GM21786 (cell line): ENCODE measurements around the gene TBCC.
A peak's percentile ranks its signal among the peaks of the same experiment; 100 is the strongest.

Experiments used
- ATAC-seq: cut with Tn5 transposase; IDR thresholded peaks from one replicate; pipeline ENCODE4 v1.9.1; 2021; ENCODE audit not compliant: unreplicated experiment

The TBCC gene

DNA sequence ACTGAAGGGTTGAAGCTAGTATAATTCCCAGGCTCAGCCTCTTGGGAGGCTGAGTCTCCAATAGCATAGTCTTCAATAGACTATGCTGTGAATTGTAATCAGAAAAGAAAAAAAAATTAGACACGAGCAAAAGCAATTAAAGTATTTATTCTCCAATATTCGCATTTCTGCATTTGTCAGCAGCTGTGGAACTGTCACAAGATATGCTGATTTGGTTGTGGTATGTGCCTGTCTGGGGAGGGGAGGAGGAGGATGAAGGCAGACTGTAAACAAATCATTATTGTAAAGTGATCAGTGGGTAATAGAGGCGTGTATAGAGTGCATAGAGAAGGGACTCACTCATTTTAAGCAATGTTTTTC lies 25.8 kb upstream of the TBCC start:
- no peak for ATAC-seq

DNA sequence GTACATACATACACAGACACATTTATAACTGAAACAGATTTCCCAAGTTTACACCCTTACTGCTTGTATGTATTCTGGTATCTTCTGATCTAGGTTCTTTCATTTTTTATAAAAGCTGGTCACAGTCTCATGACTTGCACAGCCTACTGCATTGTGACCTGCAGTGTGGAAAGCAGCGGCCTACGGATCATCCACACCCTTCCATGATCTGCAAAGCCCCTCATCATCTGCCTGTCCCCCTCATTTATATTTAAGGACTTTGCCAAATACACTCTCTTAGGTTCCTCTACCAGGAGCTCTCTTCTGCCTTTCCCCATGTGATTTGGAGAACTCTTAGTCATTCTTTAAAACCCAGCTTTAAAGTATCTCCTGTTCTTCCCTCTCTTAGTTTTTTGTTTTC lies 23.9 kb upstream of the TBCC start:
- ATAC-seq, result no peak

DNA sequence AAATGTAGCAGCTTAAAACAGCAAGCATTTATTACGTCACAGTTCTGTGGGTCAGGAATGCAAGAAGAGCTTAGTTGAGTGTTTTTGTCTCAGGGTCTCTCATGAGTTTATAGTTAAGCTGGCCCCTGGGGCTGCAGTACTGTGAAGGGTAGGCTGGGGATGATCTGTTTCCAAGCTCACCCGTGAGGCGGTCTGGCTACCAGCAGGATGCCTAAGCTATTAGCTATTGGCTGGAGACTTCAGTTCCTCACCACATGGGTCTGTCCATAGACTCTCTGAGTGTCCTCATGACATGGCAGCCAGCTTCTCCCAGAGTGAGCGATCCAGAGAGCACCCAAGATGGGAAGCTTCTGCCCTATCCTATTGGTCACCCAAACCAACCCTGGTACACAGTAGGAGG lies 23.1 kb upstream of the TBCC start:
- no peak for ATAC-seq

DNA sequence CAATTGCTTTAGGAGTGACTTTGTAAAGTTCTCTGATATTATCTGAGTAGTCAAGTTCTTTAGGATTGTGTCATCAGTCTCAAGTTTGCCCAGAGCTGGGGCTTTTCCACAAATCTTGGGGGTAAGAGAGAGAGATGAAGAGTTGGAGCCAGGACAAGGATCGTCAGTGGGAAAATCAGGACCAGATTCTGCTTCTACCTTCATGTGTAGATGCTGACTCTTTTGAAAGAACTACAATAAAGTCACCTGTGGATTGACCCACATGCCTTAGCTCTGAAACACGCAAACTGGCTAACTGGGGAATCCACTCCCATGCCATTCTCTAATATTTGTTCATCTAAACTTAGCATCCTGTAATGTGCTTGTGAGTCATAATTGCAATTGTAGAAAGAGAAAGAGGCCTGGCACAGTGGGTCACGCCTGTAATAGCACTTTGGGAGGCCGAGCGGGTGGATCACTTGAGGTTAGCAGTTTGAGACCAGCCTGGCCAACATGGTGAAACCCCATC lies 20.3 kb upstream of the TBCC start:
- ATAC-seq, result no peak

DNA sequence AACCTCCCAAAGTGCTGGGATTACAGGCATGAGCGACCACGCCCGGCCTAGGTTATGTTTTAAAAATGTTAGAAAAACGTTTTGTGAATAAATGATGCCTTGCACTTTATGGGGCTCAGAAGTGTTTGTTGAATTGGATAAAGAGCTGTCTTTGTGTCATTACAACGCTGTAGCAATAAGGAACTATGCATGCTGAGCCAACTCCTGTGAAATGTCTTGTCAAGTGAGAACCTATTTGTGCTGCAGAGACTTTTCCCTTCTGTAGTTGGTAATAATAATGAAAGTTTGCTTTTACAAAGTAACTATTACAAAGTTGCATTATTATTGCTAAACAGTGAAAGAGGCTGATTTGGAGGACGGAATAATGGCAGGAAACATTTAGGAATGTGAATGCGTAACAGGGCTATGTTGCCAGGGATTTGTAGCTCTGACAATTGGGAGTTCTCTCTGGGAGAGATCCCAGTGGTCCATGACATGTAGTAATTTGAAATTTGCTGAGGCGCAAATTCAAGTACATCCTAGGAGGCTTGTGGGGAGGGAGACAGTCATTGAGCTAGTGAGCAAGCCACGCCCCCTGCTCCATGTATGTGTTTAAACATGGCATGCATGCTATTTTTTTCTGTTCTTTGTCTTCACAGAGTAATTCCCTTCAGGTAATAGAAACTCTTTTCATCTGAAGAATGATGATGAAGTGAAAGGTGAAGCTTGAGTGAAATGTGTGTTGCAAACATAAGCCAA lies 19.2 kb upstream of the TBCC start:
- no peak for ATAC-seq

DNA sequence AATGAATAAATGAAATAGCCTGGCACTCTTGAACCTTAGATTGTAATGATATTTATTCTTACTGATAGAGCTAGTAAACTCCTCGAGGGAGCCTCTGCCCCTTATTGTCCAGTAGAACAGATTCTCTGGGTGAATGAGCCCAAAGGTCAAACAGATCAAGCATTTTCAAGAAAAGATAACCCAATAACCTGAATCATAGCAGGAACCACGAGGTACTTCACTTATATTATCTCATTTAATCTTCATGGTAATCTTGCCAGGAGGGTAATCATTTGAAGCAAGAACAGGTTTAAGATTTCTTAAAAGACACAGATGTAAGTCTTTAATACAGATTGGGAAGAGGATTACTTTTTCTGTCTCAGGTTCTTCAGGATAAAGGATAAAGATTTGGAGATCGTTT lies 17.0 kb upstream of the TBCC start:
- no peak for ATAC-seq

DNA sequence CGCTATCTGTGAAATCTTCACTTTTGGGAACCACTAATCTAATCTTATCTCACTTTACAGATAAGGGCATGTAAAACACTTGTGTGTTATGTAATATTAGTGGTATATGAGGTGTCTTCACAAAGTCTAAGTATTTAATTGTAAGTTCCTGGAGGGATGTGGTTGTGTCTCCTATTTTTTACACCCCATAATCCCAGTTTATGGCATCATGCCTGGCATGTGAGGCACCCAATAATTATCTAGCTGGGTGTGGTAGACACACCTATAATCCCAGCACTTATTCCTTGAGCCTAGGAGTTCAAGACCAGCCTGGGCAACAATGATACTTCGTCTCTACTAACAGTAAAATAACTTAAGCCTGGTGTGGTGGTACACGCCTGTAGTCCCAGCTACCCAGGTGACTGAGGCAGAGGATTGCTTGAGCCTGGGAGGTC lies 16.5 kb upstream of the TBCC start:
- ATAC-seq, result no peak

DNA sequence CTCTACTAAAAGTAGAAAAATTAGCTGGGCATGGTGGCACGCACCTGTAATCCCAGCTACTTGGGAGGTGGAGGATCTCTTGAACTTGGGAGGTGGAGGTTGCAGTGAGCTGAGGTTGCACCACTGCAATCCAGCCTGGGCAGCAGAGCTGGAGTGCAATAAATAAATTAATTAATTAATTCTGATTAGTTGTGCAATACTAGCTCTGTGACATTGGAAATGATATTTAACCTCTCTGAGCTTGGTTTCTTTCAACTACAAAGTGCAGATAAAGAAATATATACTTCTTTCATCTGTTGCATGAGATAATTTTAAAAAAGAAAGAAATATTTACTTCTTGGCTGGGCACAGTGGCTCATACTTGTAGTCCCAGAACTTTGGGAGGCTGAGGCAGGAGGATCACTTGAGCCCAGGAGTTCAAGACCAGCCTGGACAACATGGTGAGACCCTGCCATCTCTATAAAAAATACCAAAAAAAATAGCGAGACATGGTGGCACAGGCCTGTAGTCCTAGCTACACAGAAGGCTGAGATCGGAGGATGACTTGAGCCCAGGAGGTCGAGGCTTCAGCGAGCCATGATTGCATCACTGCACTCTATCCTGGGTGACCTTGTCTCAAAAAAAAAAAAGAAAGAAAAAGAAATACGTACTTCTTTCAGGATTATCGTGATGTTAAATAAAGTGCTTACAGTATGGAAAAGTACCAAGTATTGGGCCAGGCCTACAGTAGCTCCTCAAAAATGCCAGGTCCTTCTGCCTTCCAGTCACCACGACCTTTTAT lies 15.6 kb upstream of the TBCC start:
- ATAC-seq, result no peak

DNA sequence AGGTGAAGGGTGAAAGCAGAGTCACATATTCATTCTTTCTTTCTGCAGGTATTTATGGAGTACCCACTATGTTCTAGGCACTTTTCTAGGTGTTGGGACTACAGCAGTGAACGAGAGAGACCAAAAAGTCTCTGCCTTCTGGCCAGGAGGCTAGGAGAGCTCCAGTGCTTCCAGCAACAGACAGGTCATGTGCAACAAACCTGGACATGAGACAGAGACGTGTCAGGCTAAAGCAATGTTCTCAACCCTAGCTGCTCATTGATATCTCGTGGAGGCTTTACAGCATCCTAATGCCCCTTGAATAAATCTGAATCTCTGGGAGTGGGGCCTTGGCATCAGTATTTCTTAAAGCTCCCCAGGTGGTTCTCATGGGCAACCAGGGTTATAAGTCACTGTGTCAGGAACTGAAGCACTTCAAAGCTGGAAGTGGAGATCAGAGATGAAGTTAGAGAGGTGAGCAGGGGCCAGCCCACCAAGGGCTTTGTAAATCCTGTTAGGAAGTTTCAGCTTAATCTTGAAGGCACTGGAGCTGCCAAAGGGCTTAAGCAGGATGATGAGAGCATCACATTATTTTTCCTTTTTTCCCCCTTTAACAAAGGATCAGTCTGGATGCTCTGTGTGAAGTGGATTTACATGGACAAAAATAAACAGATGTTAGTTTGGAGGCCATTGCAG lies 13.0 kb upstream of the TBCC start:
- no peak for ATAC-seq

DNA sequence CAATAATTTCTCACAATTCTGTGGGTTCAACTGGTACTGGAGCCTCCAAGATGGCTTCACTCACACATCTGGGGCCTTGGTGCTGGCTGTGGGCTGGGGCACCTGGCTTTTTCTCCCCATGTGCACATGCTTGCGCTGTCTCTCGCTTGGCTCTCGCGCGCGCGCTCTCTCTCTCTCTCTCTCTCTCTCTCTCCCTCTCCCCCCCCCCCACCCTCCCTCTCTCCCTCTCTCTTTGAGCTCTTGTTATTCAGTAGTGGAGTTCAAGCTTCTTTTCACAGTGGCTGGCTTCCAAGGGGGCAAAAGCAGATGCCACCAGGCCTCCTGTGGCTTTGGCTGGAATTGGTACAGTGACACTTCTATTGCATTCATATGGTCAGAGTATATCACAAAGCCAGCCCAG lies 10.8 kb upstream of the TBCC start:
- no peak for ATAC-seq

DNA sequence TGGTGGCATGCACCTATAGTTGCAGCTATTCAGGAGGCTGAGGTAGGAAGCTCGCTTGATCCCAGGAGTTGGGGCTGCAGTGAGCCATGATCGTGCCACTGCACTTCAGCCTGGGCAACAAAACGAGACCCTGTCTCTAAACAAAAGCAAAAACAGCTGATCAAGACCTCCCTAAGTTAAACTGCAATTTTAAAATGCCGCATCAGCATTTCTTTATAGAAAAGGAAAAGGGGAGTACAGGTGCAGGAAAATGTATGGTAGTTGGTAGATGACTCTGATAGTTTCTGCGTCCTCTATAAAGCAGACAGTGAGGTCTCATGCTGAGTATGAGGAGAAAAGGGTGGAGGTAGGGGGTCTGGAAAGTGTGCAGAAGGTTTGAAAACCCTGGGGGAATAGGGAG lies 8.9 kb upstream of the TBCC start:
- no peak for ATAC-seq

DNA sequence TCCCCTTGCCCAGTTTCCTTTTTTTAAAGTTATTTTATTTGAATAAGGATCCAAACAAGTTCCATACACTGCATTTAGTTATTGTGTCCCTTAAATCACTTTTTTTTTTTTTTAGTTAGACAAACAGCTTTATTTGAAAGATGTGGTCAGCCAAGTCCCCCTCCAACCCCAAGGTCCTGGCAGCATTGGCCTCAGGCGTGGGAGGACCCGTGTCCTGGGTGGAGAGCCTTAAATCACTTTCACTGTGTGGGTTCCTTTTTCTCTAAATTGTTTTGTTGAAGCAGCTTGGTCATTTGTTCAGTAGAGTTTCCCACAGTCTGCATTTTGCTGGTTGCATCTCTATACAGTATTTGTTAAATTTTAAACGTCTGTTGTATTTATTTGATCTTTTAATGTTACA lies 5.2 kb upstream of the TBCC start:
- no peak for ATAC-seq

DNA sequence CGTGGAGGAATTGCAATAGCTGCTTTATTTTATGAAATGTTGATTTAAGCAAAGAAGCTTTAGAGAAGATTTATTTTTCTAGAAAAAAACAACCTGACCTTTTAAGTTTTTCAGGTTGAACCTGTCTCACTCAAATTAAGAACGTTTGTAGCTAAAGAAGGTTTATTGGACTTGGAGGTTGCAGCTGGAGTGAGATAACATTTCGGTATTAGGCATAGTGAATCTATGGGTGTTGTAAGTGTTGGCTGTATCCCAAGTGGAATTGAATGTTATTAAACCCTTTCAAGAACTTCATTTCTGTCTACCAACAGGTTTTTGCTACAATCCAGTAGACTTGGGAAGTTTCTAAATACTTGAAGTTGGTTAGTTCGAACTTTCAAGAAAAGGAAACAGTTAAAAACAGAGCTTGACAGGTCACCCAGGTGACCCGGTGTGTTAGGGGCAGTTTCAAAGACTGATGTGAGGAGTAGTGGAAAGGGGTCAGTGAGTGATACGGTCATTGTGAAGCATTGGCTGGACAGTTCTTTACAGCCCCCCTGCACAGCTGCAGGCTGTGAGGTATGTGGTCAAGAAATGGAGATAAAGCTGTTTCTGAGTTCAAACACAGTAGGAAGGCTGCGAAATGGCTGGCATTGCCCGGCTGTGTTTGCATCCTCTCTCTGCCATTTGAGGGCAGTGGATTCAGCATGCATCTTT lies 2.4 kb upstream of the TBCC start:
- ATAC-seq, result no peak

DNA sequence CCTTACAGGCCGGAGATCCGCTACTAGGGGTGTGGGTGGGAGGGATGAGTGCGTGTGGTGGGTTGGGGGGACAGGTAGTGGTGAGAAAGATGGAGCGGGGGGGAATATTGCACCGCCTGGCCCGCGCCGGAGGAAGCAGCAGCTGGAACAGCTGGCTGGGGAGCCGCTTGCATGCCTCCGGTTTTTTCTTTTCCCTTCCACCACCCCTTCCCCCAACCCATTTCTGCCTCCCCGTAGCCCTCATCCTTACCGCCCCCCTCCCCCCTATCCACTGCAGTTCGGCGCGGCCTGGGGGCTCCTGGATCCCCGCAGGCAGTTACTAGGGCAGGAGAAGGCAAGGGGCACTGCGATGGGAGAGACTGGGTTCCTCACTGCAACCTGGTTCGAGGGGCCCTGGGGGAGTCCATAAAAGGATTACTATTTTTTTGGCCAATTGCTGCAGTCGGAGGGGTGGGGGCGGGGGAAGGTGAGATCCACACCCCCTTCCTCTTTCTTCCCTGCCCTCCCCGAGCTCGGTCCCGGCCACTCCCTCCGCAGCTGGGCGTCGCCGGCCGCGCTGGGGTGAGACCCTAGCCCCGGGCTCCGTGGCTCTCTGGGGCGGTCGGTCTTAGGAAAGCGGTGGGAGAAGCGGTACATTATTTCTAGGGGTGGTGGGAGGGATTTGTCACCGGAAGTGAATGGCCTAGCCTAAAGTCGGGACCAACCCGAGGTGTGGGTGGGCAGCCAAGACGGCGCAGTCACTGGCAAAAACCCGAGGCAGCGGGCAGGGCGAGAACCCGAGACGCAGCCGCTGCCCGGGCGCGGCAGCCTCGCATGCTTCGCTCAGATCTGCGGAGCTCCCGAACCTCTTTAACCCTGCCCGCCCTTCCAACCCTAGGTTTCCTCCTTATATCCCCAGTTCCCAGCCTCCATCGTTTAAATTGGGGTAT lies 824 bp upstream of the TBCC start:
- peak; percentile 67 for ATAC-seq

DNA sequence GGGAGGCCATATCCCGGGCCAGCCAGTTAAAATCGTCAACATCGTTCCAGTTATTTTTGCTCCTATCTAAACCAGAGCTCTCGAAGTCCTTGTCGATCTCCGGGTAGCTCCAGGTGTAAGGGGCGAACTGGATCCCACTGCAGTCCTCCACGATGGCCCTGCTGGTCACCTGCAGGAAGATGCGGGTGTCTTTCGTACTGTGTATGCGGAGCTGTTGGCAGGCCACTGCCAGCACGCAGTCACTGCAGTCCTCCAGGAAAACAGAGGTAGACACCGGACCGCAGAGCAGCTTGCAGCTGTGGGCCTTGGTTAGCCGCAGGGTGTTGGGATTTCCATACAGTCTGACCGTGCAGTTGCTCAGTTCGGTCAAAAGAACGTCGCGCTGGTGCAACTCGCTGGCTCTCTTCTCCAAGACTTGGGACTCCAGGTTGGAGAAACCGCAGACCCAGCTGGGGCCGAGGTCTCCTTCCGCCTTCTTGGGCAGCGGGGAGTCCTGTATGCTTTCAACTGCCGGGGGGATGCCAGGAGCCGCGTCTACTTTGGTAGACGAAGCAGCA lies 742 bp downstream of the TBCC start:
- no peak for ATAC-seq

DNA sequence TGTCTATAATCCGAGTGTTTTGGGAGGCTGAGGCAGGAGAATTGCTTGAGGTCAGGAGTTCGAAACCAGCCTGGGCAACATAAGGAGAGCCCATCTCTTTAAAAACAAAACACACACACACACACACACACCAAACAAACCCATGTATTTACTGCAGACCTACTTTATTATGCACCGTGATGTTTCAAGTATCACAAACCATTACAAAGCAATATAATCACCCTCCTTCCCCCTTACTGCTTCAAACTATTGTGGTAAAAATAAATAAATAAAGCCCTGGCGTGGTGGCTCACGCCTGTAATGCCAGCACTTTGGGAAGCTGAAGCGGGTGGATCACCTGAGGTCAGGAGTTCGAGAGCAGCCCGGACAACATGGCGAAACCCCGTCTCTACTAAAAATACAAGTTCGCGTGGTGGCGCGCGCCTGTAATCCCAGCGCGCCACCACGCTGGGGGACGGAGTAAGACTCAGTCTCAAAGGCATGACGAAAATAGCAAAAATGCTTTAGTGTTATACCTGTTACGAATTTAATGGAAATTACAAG lies 1.5 kb downstream of the TBCC start:
- no peak for ATAC-seq

DNA sequence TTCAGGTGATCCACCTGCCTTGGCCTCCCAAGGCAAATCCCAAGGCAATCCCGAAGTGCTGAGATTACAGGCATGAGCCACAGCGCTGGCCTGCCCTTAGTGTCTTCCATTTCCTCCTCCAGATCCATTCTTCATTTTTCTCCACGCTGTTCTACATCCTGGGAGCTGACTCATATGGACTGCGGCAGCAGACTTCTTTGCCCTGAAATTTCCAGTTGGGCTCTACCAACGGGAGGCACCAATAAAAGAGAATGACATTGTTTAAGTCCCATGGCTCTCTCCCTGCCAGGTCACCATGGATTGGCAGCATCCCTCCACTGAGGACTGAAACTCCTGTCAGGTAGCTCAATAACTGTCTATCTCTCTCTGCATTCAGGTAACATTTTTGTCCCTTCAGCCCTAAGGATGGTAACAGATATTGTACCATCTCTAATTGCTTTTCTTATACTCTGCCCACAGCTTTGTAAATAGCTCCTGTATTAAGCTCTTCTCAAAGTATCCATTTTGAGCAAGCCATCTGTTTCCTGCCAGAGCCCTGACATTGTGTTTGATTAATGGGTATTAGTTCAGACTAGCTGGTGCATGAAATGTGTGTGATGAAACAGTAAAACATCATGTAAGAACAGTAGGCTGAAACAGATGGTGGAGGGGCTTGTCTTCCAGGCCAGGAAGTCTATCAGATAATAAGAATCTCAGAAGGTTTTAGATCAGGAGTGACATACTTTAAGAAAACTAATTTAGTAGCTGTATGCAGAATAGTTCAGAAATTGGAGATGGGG lies 3.6 kb downstream of the TBCC start:
- ATAC-seq, result no peak

DNA sequence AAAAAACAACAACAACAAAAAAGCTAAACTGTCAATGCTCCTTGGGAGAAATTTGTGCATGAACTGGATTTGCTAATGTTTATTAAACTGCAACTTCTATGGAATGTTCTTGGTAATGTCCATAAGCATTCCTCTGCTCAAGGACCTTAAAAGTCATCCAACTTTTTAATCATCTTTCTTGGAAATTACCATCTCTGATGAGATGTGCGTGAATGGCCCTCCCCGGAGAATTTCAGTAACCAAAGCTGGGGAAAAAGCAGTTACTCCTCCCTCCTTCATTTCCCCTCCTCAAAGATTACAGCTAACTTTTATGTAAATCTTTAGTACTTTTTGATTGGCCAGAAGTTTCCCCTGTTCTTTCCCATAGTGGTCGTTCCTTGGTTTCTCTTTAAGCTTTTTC lies 5.2 kb downstream of the TBCC start:
- ATAC-seq, result no peak

DNA sequence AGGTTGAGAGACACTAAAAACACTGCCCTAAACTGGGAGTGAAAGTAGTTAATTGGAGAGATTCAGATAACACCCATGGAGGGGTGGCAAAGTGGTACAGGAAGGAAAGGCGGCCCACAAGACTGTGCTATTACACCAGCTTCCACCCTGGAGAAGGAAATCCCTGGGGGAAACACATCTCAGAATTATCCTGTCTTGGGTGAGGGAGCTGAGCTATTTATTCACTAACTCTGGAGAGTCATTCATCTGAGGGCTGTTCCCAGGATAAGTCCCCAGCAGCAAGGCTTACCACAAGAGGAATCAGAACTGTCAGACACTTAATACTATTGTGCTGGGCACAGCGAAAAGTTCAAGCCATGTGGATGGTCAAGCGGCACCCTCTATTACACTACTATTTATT lies 9.9 kb downstream of the TBCC start:
- ATAC-seq, result no peak
